ENCODE data around the gene CPTP.
A peak's percentile ranks its signal among the peaks of the same experiment; 100 is the strongest.

The CPTP gene

GRCh38 chr1:1370771-1371300 lies 46.2 kb downstream of the CPTP start:
- DNase-seq, result no peak

GRCh38 chr1:1371364-1371745 lies 46.8 kb downstream of the CPTP start:
- no peak for DNase-seq

DNA sequence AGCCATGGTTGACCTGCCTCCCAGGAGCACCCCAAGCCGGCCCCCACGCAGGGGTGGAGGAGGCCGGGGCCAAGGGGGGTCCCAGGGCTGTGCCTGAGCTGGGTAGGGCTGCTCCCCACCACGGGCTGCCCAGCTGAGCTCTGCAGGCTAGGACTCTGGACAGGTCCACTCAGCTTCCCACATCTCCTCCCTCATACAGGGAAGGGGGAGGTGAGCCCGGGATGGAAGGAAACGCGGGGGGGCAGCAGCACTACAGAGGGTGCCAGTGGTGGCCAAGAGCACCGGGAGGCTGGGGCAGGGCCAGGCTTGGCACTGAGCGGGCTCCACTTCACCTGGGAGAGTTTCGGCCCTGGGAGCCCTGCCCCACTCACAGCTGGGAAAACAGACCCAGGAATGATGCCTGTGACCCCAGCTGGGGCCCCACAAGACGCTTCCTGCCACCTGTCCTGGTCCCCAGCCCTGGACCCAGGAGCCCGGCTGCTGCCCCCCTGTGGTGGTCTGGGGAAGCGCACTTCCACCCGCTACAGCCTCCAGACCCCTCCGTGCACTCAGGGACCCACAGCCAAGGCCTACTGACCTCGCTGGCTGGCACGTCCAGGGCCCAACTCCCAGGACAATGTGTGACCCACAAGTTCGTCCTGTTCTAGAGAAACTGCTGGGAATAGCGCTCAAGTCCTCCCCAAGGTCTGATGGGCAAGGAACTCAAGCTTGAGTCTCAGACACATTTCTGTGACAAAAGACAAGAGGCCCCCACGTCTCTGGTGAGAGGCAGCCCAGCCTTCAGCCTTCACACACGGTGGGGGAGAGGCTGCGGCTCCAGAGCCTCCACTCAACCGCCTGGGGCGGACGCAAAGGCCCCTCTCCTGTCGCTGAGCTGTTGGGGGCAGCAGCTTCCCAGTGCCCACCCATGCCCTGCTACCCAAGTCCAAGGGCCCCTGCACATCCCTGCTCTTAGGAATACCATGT lies 47.4 kb downstream of the CPTP start:
- DNase-seq, result peak; percentile 8

GRCh38 chr1:1373051-1373814 lies 48.6 kb downstream of the CPTP start:
- no peak for DNase-seq

- no peak for DNase-seq
These were observed 49.4 kb downstream of the CPTP start for GRCh38 chr1:1373815-1374588.

DNA sequence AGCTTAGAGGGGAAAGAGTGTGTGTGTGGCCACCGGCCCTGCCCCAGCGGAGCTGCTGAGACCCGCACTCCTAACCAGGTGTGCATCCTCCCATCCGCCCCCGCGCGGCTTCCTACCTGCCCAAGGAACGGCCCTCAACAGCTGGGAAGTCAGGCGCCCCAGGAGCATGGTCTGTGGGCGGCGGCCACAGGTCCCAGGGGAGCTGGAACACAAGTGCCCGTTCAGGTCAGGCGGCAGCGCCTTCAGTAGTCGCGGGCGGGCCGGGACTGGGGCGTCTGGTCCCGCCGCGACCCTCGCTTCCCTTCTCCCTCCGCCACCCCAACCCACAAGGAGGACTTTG lies 50.0 kb downstream of the CPTP start:
- DNase-seq, result no peak

- DNase-seq, result peak; percentile 98
These were observed 50.5 kb downstream of the CPTP start, which contains the start of gene AURKAIP1 for GRCh38 chr1:1374929-1375662. AURKAIP1 (minus strand) TSS chr1:1375207; CDS start chr1:1374756, 451 bp downstream.

DNA sequence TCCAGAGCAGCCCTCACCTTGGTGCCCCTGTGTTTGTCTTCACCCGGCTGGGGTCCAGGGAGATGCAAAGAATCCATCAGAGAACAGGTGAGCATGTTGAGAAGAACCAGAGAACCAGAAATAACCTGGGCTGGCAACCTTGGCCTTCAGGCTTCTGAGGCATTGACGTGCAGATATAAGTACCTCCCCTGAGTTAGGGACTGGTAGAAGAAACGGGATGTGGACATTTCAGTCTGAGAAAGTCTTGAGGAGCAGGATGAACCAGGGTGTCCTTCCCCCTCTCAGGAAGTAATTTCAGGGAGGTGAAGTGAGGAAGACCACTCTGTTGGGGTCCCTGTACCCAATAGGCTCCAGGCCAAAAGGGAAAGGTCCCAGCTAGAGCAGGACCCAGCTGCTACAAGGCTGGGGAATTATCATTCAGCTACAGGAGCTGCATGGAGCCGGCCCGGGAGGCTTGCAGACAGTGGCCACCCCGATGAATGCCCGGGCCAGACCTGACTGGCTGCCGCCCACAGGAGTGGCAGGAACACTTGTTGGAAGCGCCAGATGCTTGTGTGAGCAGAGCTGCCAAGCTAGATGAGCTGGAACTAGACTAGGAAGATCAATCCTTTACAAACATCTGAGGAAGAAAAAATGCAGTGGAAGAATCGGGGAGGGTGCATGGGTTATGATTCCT lies 52.1 kb downstream of the CPTP start:
- DNase-seq, result no peak

DNA sequence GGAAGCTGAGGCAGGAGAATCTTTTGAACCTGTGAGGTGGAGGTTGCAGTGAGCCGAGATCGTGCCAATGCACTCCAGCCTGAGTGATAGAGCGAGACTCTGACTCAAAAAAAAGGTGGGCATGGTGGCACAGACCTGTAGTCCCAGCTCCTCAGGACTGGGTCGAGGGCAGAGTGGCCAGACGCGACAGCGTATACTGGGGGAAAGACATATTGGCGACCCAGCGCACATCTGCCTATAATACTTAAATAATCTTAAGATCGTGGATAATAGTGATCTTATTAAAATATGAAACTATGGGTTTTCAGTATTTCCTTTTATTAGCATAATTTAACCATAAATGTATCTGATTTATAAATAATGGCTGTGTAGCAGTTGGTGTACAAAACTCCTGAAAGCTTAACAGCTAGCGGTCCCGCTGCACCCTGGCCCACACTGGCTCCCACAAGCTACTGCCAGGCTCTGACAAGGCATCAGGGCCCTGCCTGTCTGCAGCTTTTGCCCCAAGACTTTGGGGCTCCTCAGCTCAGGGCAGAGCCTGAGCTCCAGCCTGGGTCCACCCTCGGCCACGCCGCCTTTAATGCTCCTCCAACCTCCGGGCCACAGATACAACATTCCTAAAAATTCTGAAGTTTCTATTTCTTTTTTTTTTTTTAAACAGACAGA lies 53.1 kb downstream of the CPTP start:
- DNase-seq, result no peak
